ENCODE measurements around the gene HOXB9.
A peak's percentile ranks its signal among the peaks of the same experiment; 100 is the strongest.

The HOXB9 gene

GRCh38 chr17:48626245-48627117 lies at the start of gene HOXB9:
Gene HOXB9 (minus strand): TSS chr17:48626358. CDS start chr17:48626269, 89 bp downstream.
- DNase-seq (ENCODE audit: insufficient read length, low spot score) (no peak), FAIRE-seq (peak; percentile 67)

GRCh38 chr17:48672340-48672739 lies 46.2 kb upstream of the HOXB9 start:
- FAIRE-seq (no peak), DNase-seq (ENCODE audit: insufficient read length, low spot score) (no peak)

GRCh38 chr17:48671697-48672171 lies 45.6 kb upstream of the HOXB9 start:
- DNase-seq (ENCODE audit: insufficient read length, low spot score) (peak; percentile 50), FAIRE-seq (peak; percentile 82)

GRCh38 chr17:48663134-48663924 lies 37.2 kb upstream of the HOXB9 start:
- FAIRE-seq: no peak

GRCh38 chr17:48655913-48656312 lies 29.8 kb upstream of the HOXB9 start:
- FAIRE-seq (no peak), DNase-seq (ENCODE audit: insufficient read length, low spot score) (no peak)

More at GRCh38 chr17:48663134-48663924, 37.2 kb upstream of the HOXB9 start:
- no peak for DNase-seq (ENCODE audit: insufficient read length, low spot score)

GRCh38 chr17:48649741-48650140 lies 23.6 kb upstream of the HOXB9 start:
- FAIRE-seq: no peak

GRCh38 chr17:48647963-48648245 lies 21.7 kb upstream of the HOXB9 start:
- DNase-seq (ENCODE audit: insufficient read length, low spot score) (no peak), FAIRE-seq (no peak)

More at GRCh38 chr17:48649741-48650140, 23.6 kb upstream of the HOXB9 start:
- DNase-seq (ENCODE audit: insufficient read length, low spot score): no peak

- peak; percentile 91 for FAIRE-seq
- no peak for DNase-seq (ENCODE audit: insufficient read length, low spot score)
Observed at GRCh38 chr17:48647103-48647962, 21.2 kb upstream of the HOXB9 start.

GRCh38 chr17:48646183-48647102 lies 20.3 kb upstream of the HOXB9 start:
- FAIRE-seq (no peak), DNase-seq (ENCODE audit: insufficient read length, low spot score) (no peak)

- DNase-seq (ENCODE audit: insufficient read length, low spot score) (no peak), FAIRE-seq (no peak)
Observed at GRCh38 chr17:48645639-48646182, 19.6 kb upstream of the HOXB9 start.

- DNase-seq (ENCODE audit: insufficient read length, low spot score) (no peak), FAIRE-seq (no peak)
Observed at GRCh38 chr17:48644910-48645557, 18.9 kb upstream of the HOXB9 start.

- DNase-seq (ENCODE audit: insufficient read length, low spot score) (no peak), FAIRE-seq (no peak)
Observed at GRCh38 chr17:48644159-48644558, 18.0 kb upstream of the HOXB9 start.

- no peak for DNase-seq (ENCODE audit: insufficient read length, low spot score)
- FAIRE-seq: no peak
Observed at GRCh38 chr17:48643697-48644012, 17.5 kb upstream of the HOXB9 start.

GRCh38 chr17:48642843-48643696 lies 16.9 kb upstream of the HOXB9 start:
- DNase-seq (ENCODE audit: insufficient read length, low spot score): no peak
- FAIRE-seq: no peak

- DNase-seq (ENCODE audit: insufficient read length, low spot score): no peak
- FAIRE-seq: no peak
Observed at GRCh38 chr17:48642059-48642842, 16.1 kb upstream of the HOXB9 start.

- no peak for FAIRE-seq
- DNase-seq (ENCODE audit: insufficient read length, low spot score): no peak
Observed at GRCh38 chr17:48641541-48642058, 15.4 kb upstream of the HOXB9 start.

- no peak for FAIRE-seq
- DNase-seq (ENCODE audit: insufficient read length, low spot score): no peak
Observed at GRCh38 chr17:48640858-48641180, 14.7 kb upstream of the HOXB9 start.
